GM10266 (cell line): ENCODE results near the gene CYLC2.

Experiments
- DNase-seq: peaks from one replicate; pipeline ENCODE4 v3.0.0; 2012; ENCODE audit errors: extremely low spot score
- TF ChIP-seq, protein P1 (sequence below): IDR thresholded peaks from 2 replicates; pipeline ENCODE4 v1.5.1; 2012; ENCODE audit warnings: mild to moderate bottlenecking, low read depth; ENCODE audit not compliant: control insufficient read depth, insufficient read depth; ENCODE audit errors: missing control alignments

The CYLC2 gene

DNA sequence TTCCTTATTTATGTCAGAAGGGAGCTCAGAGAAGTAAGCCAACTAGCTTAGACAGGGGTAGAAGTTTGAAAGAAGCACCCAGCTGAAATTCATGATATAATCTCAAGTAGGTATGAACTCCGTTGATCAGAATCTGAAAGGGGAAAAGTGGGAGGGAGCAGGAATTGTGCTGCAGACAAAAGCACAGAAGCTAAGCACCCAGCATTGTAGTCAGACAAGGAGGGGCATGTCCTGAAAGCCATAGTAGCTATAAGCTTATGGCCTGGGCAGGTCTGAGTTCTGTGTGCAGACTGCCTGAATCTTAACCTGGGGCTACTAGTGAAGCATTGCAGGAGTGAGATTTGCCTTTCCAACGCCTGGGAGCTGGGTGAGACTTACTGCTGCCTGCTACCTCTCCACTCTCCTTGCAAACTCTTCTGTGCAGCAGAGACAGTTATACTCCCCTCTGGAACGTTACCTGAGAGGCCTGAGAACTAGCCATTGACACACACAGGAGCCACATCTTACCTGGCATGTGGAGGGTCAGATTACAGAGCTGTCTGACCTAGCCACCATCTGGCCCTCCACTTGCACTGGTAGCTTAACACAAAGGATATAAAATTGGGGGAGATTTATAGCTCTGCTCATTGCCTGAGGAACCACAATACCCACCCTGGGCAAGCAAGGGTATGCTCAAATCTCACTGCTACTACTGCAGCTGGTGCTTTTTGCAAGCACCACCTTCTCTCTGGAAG, 9.8 kb upstream of the CYLC2 start:
- no peak for DNase-seq
- TF ChIP-seq, protein P1, sequence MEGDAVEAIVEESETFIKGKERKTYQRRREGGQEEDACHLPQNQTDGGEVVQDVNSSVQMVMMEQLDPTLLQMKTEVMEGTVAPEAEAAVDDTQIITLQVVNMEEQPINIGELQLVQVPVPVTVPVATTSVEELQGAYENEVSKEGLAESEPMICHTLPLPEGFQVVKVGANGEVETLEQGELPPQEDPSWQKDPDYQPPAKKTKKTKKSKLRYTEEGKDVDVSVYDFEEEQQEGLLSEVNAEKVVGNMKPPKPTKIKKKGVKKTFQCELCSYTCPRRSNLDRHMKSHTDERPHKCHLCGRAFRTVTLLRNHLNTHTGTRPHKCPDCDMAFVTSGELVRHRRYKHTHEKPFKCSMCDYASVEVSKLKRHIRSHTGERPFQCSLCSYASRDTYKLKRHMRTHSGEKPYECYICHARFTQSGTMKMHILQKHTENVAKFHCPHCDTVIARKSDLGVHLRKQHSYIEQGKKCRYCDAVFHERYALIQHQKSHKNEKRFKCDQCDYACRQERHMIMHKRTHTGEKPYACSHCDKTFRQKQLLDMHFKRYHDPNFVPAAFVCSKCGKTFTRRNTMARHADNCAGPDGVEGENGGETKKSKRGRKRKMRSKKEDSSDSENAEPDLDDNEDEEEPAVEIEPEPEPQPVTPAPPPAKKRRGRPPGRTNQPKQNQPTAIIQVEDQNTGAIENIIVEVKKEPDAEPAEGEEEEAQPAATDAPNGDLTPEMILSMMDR = no peak

DNA sequence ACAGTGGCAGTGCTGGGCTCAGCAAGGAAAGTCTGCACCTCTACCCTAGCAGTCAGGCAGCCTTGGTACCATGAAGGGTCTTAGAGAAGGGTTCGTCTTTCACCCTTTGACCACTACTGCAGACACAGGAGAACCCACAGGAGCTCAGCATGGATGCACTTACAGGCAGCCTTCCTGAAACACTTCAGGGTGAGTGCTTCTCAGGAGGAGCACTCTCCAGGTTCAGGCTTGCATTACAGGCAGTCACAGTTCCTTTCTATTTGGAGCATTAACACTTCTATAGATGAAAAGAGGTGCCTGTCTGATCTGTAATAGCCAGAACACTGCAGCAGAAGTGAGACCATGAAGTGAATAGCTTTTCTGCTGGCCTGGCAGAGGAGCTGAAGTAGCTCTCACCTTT, 8.7 kb upstream of the CYLC2 start:
- TF ChIP-seq, protein P1 = no peak
- DNase-seq = no peak

- DNase-seq = no peak
- TF ChIP-seq, protein P1 = no peak
Measured at GRCh38 chr9:103003689-103004088, 8.6 kb downstream of the CYLC2 start.

DNA sequence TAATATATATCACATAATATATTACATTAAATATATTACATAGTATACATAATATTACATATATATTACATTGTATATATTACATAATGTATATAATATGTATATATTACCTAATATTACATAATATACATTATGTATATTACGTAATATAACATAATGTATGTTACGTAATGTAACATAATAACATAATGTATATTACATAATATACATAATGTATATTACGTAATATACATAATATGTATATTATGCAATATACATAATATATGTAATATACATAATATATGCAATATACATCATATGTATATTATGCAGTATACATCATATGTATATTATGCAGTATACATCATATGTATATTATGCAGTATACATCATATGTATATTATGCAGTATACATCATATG, 19.1 kb downstream of the CYLC2 start:
- DNase-seq = no peak
- TF ChIP-seq, protein P1 = no peak

- no peak for DNase-seq
- TF ChIP-seq, protein P1 = no peak
Measured at GRCh38 chr9:103025796-103026195, 30.7 kb downstream of the CYLC2 start.

GRCh38 chr9:103037508-103038477, 42.7 kb downstream of the CYLC2 start:
- no peak for DNase-seq
- TF ChIP-seq, protein P1 = no peak

- no peak for DNase-seq
Measured at GRCh38 chr9:103041961-103042360, 46.8 kb downstream of the CYLC2 start.

More at GRCh38 chr9:103041961-103042360, 46.8 kb downstream of the CYLC2 start:
- TF ChIP-seq, protein P1 = no peak
